Gastroesophageal sphincter (tissue), 3 donors: ENCODE results near the gene NHERF2.

ENCODE experiments used
- CTCF ChIP-seq, 4 experiments: fragments of 200-600 bp in 2 of 4; fragments of 450-650 bp in 2 of 4; sonication (generic) in 1 of 4; IDR thresholded peaks; one replicate each; pipeline ENCODE4 v1.5.1; 2017 to 2019; ENCODE audit warnings: antibody characterized with exemption in 4 of 4, mild to moderate bottlenecking in 2 of 4, moderate library complexity in 2 of 4
- EP300 ChIP-seq: sonication (generic); formaldehyde crosslinking; IDR thresholded peaks from one replicate; pipeline ENCODE4 v1.6.1; 2017; ENCODE audit warnings: antibody characterized with exemption, mild to moderate bottlenecking
- POLR2A ChIP-seq, 2 donors: fragments of 450-650 bp; IDR thresholded peaks; one replicate each; pipeline ENCODE4 v1.6.1; 2017; ENCODE audit warnings: antibody characterized with exemption in 2 of 2, mild to moderate bottlenecking in 2 of 2, moderate library complexity in 1 of 2
- POLR2AphosphoS5 ChIP-seq: sonication (generic); formaldehyde crosslinking; IDR thresholded peaks from one replicate; pipeline ENCODE4 v1.6.1; 2017; ENCODE audit warnings: antibody characterized with exemption

- TF ChIP-seq POLR2A (IDR thresholded peaks at IDR 0.05) (no peak), CTCF (IDR thresholded peaks at IDR 0.05) (no peak), POLR2AphosphoS5 (no peak), EP300 (no peak)
These were observed 47.3 kb upstream of the NHERF2 start for GRCh38 chr16:1979271-1980029.
